Mucosa of descending colon (tissue), 3 donors: ENCODE results near the gene UPB1. TPM values are rescaled to one million over a fixed set of nuclear protein-coding genes. Genes with fewer than 3 reads are reported as not detected.
A peak's percentile ranks its signal among the peaks of the same experiment; 100 is the strongest.

ENCODE experiments used
- ATAC-seq: fragments of 200-7000 bp; cut with Tn5 transposase; one replicate; pipeline ENCODE4 v1.9.1; 2020; ENCODE audit warnings: mild to moderate bottlenecking, moderate library complexity
- DNase-seq, 3 donors: peaks; one replicate each; pipeline ENCODE4 v3.0.0-alpha.2; 2020
- H3K36me3 ChIP-seq: fragments of 200-600 bp; one replicate; pipeline ENCODE4 v1.8.0; 2021; ENCODE audit warnings: low read depth, mild to moderate bottlenecking
- H3K4me1 ChIP-seq: fragments of 200-600 bp; one replicate; pipeline ENCODE4 v1.8.0; 2021; ENCODE audit warnings: low read depth, mild to moderate bottlenecking
- H3K4me3 ChIP-seq: fragments of 200-600 bp; one replicate; pipeline ENCODE4 v1.8.0; 2021; ENCODE audit warnings: mild to moderate bottlenecking
- H3K9me3 ChIP-seq: fragments of 200-600 bp; one replicate; pipeline ENCODE4 v1.8.0; 2021; ENCODE audit warnings: mild to moderate bottlenecking
- intact Hi-C, 2 donors: fragments of 100-400 bp; cut with DNase I in 1 of 2; cut with micrococcal nuclease in 1 of 2; formaldehyde crosslinking; loops; one replicate each; pipeline versions ENCODE4 v1.11.0 to v1.11.1; 2022; cut with DNase I, micrococcal nuclease
- total RNA-seq, 3 donors: library from RNA; stranded (reverse); fragmentation: NEBNext Ultra II Directional in 2 of 3; extraction: Animal tissue kit (Norgen Biotek cat#: 25700) in 2 of 3; gene quantifications; one replicate each; pipeline versions ENCODE4 v1.2.1 to v1.2.4, GENCODE V29; 2021 to 2023
- TF ChIP-seq, protein P1 (sequence below): fragments of 200-600 bp; IDR thresholded peaks from one replicate; pipeline ENCODE4 v1.8.0; 2022; ENCODE audit warnings: antibody characterized with exemption, mild to moderate bottlenecking
- donor health status: DM: no; HTN: no; CAD: no; lungs with moderate emphysema.
- donor health status: DM: no; HTN: no; CAD: no.
- donor health status: DM: no; HTN: yes; CAD: no.

UPB1 gene
- total RNA-seq, 3 donors from 2014 or later = 0.16 to 0.20 (median 0.19) TPM

DNA sequence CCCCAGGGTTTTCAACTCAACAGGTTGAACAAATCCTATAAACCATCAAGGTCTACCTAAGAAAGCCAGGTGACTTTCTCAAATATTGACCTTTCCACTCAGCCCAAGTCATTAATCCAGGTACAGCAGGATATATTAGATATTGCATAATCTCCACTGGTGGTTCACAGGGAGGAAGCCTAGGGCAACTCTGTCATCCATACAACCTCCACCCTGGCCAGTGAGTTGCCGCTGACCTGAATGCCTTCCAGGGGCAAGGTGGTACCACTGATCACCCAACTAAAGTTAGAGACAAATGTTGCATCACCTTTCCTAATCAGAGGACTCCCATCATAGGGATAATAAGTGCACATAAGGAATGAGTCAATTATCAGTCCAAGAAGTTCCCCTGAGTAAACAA, 36.9 kb downstream of the UPB1 start:
- no peaks in the 10 kb centered on the region for H3K4me1 ChIP-seq
- no peak overlapping the region for H3K4me3 ChIP-seq
- TF ChIP-seq, protein P1, sequence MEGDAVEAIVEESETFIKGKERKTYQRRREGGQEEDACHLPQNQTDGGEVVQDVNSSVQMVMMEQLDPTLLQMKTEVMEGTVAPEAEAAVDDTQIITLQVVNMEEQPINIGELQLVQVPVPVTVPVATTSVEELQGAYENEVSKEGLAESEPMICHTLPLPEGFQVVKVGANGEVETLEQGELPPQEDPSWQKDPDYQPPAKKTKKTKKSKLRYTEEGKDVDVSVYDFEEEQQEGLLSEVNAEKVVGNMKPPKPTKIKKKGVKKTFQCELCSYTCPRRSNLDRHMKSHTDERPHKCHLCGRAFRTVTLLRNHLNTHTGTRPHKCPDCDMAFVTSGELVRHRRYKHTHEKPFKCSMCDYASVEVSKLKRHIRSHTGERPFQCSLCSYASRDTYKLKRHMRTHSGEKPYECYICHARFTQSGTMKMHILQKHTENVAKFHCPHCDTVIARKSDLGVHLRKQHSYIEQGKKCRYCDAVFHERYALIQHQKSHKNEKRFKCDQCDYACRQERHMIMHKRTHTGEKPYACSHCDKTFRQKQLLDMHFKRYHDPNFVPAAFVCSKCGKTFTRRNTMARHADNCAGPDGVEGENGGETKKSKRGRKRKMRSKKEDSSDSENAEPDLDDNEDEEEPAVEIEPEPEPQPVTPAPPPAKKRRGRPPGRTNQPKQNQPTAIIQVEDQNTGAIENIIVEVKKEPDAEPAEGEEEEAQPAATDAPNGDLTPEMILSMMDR = no peak
- ATAC-seq (peak; percentile 54), DNase-seq (peak in 1 of 3 donors; percentile 11)
- no peaks in the 10 kb centered on the region for H3K36me3 ChIP-seq
- intact Hi-C loops = no loop called here
- H3K9me3 ChIP-seq = no peaks in the 10 kb centered on the region

DNA sequence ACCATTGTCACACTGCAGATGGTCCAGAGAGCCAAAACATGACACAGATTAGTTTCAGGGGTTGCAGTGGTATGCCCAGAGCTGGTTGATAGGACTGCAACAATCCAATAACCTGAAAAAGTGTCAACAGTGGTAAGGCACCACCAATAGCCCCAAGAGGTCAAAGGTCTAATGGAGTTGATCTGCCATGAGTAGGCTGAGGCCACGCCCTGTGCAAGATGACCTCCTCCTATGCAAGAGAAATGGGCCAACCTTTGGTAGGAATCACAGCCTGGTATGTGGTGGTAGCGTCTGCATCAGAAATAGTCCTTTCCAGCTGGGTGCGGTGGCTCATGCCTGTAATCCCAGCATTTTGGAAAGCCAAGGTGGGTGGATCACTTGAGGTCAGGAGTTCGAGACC, 40.2 kb downstream of the UPB1 start:
- intact Hi-C loops = no loop called here
- Histone ChIP-seq H3K4me3 (no peak overlapping the region), H3K36me3 (no peaks in the 10 kb centered on the region), H3K9me3 (no peaks in the 10 kb centered on the region), H3K4me1 (no peaks in the 10 kb centered on the region)
- DNase-seq (peak in 1 of 3 donors; percentile 8), ATAC-seq (peak; percentile 14)
- TF ChIP-seq, protein P1 = no peak

DNA sequence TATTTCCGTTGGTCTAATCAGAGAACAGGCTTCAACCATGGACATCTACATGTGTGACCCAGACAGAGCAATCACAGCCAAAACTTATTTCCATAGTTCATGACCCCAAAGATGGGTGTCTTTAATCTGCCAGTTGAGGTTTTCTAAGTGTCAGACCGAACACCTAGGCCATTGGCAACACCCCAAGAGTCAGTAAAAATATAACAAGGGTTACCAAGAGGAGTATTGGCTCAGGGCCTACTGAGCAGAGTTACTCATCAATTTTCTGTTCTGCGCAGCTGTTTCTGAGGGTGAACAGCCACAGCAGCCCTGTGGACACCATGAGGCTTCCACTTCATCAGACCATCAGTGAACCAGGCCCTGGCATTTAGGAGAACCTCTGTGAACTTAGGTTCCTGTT, 41.0 kb downstream of the UPB1 start:
- no peak overlapping the region for H3K4me3 ChIP-seq
- H3K9me3 ChIP-seq = no peaks in the 10 kb centered on the region
- ATAC-seq (peak; percentile 27), DNase-seq (no peak)
- intact Hi-C loops = no loop called here
- peaks cover 6% of the 10 kb centered on the region for H3K36me3 ChIP-seq
- H3K4me1 ChIP-seq = no peaks in the 10 kb centered on the region
- TF ChIP-seq, protein P1 = no peak

GRCh38 chr22:24540470-24540869, 45.3 kb downstream of the UPB1 start:
- ATAC-seq (no peak), DNase-seq (no peak)
- Histone ChIP-seq H3K36me3 (peaks cover 17% of the 10 kb centered on the region), H3K9me3 (no peaks in the 10 kb centered on the region), H3K4me3 (no peak overlapping the region), H3K4me1 (no peaks in the 10 kb centered on the region)
- intact Hi-C loops = no loop called here
- TF ChIP-seq, protein P1 = no peak

DNA sequence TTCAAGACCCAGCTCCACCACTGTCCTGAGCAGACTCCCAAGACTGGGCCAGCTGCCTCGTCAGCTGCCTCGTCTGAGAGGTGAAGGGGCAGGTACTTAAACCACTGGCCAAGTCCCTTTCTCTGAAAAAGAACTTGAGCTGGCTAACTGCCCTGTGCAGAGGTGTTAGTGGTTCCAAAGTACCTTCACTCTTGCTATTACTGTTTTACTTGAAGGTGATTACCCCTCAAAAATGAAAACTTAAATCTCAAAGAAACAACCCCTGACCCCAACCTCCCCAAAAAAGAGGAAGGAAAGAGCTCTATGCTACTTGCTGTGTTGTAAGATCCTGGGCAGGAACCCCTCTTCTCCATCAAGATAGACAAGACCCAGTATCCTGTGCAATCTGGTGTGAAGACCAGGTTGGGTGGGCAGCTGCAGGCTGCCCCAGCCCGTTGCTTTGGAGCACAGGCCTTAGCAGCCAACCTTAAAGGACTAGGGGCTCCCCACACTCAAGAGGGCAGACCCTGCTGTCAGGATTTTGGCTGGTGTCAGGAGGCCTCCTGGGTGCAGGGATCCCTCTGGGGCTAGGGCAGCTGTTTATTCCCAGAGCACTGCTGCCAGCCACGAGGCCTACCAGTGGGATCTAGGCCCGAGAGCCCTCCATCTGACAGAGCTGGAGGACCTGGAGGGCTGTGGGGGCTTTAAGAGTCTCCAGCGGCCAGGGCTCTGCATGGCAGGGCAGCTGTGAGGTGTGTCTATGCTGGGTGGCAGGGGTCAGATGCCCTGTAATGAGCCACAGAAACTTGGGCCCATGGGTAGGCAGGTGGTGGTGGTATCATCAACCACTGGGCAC, 46.8 kb downstream of the UPB1 start:
- no peak for ATAC-seq
- DNase-seq = no peak
- Histone ChIP-seq H3K4me1 (no peaks in the 10 kb centered on the region), H3K9me3 (no peaks in the 10 kb centered on the region), H3K4me3 (no peak overlapping the region), H3K36me3 (peaks cover 19% of the 10 kb centered on the region)
- intact Hi-C loops = no loop called here
- TF ChIP-seq, protein P1 = no peak
